H1 (cell line): Measurements from ENCODE around the gene TRAF3. TPM values are rescaled to one million over a fixed set of nuclear protein-coding genes. Genes with fewer than 3 reads are reported as not detected.

Experiments
- CTCF ChIA-PET: fragments of 300-600 bp; sonication (Branson Sonifier 250); formaldehyde crosslinking; loops from one replicate; lab custom pipeline; 2021; ENCODE audit not compliant: partially characterized antibody; lab: Charles Lee
- POLR2A ChIA-PET: fragments of 300-600 bp; sonication (Branson Sonifier 250); formaldehyde crosslinking; loops from one replicate; lab custom pipeline; 2021; ENCODE audit warnings: inconsistent platforms; ENCODE audit not compliant: partially characterized antibody; lab: Charles Lee
- DNase-seq, 2 experiments: peaks; one replicate each; pipeline versions ENCODE4 v3.0.0 to v3.0.0-alpha.2; 2010 to 2022; ENCODE audit warnings: low spot score in 2 of 2, low read depth in 1 of 2, mixed read lengths in 1 of 2
- FAIRE-seq: peaks from 2 replicates; lab custom pipeline; 2011; peaks lifted over from hg19 to GRCh38; lab: Jason Lieb, UNC
- H2AFZ ChIP-seq: 2 replicates; pipeline ENCODE4 v1.8.1; 2012; ENCODE audit warnings: low read length, inconsistent platforms
- H2AK5ac ChIP-seq: 2 replicates; pipeline ENCODE4 v1.6.1; 2013; ENCODE audit warnings: low read depth, low read length
- H2BK120ac ChIP-seq: replicated peaks from 2 replicates; pipeline ENCODE3; 2013; ENCODE audit warnings: low read depth, low read length, inconsistent platforms
- H2BK12ac ChIP-seq: 2 replicates; pipeline ENCODE4 v1.6.1; 2013; ENCODE audit warnings: low read depth, low read length
- H2BK15ac ChIP-seq: 2 replicates; pipeline ENCODE4 v1.6.1; 2013; ENCODE audit warnings: low read length
- H2BK20ac ChIP-seq: 2 replicates; pipeline ENCODE4 v1.6.1; 2013; ENCODE audit warnings: low read length
- H2BK5ac ChIP-seq: 2 replicates; pipeline ENCODE4 v1.6.1; 2013; ENCODE audit warnings: low read depth, low read length
- H3K14ac ChIP-seq: 2 replicates; pipeline ENCODE4 v1.6.1; 2013; ENCODE audit warnings: inconsistent platforms; ENCODE audit not compliant: insufficient read length
- H3K18ac ChIP-seq: 2 replicates; pipeline ENCODE4 v1.6.1; 2013; ENCODE audit warnings: low read length; ENCODE audit errors: extremely low read depth
- H3K23ac ChIP-seq: 2 replicates; pipeline ENCODE4 v1.6.1; 2013; ENCODE audit warnings: inconsistent platforms; ENCODE audit not compliant: insufficient read length
- H3K23me2 ChIP-seq: 2 replicates; pipeline ENCODE4 v1.6.1; 2013; ENCODE audit warnings: low read depth, low read length
- H3K27ac ChIP-seq: 2 replicates; pipeline ENCODE4 v1.6.1; 2011; ENCODE audit warnings: low read depth, low read length, inconsistent platforms
- H3K27me3 ChIP-seq, 4 experiments: replicated peaks in 1 of 4; 1 replicate in 1 of 4; 2 replicates in 3 of 4; pipeline versions ENCODE4 v1.6.1 to v1.8.1; 2011 to 2013; ENCODE audit warnings: low read length in 3 of 4, mild to moderate bottlenecking in 3 of 4, inconsistent platforms in 2 of 4, mixed read lengths in 2 of 4, moderate library complexity in 1 of 4; ENCODE audit not compliant: control insufficient read depth in 3 of 4, insufficient read depth in 3 of 4; ENCODE audit errors: extremely low read depth in 1 of 4
- H3K36me3 ChIP-seq, 4 experiments: 2 replicates each; pipeline versions ENCODE4 v1.6.1 to v1.8.1; 2011 to 2013; ENCODE audit warnings: mild to moderate bottlenecking in 4 of 4, low read length in 3 of 4, moderate library complexity in 2 of 4, control low read depth in 1 of 4, inconsistent platforms in 1 of 4; ENCODE audit not compliant: insufficient read depth in 4 of 4, control insufficient read depth in 2 of 4
- H3K4ac ChIP-seq: replicated peaks from 2 replicates; pipeline ENCODE3; 2013; ENCODE audit warnings: low read length, low read depth, mixed read lengths, inconsistent platforms; ENCODE audit not compliant: insufficient read length
- H3K4me1 ChIP-seq, 4 experiments: replicated peaks in 1 of 4; 1 replicate in 1 of 4; 2 replicates in 3 of 4; pipeline versions ENCODE4 v1.6.1 to v1.8.1; 2011 to 2013; ENCODE audit warnings: low read length in 3 of 4, inconsistent platforms in 2 of 4, mixed read lengths in 1 of 4; ENCODE audit not compliant: insufficient read depth in 4 of 4, control insufficient read depth in 3 of 4
- H3K4me2 ChIP-seq, 2 experiments: 2 replicates each; pipeline versions ENCODE4 v1.6.1 to v1.8.1; 2011 to 2013; ENCODE audit warnings: low read depth in 2 of 2, low read length in 2 of 2, control low read depth in 1 of 2, inconsistent platforms in 1 of 2, mild to moderate bottlenecking in 1 of 2; ENCODE audit not compliant: insufficient read depth in 1 of 2
- H3K4me3 ChIP-seq, 4 experiments: fragments of 200-600, 300-600 bp in 1 of 4; sonication (generic), shearing (Covaris generic), sonication (Bioruptor Twin) in 1 of 4; 2 replicates each; pipeline versions ENCODE4 v1.5.1 to v1.8.1; 2011 to 2016; ENCODE audit warnings: low read length in 4 of 4, low read depth in 3 of 4, control low read depth in 2 of 4, inconsistent platforms in 2 of 4, mild to moderate bottlenecking in 2 of 4, mixed read lengths in 1 of 4, moderate library complexity in 1 of 4; ENCODE audit not compliant: insufficient read depth in 2 of 4; ENCODE audit errors: extremely low read depth in 1 of 4
- H3K56ac ChIP-seq: replicated peaks from 2 replicates; pipeline ENCODE3; 2013; ENCODE audit warnings: low read depth, mild to moderate bottlenecking, mixed read lengths, low read length, inconsistent platforms; ENCODE audit not compliant: insufficient read length
- H3K79me1 ChIP-seq: 2 replicates; pipeline ENCODE4 v1.6.1; 2013; ENCODE audit warnings: low read depth, low read length, control low read depth
- H3K79me2 ChIP-seq, 2 experiments: 2 replicates each; pipeline versions ENCODE4 v1.6.1 to v1.8.1; 2012 to 2013; ENCODE audit warnings: low read length in 2 of 2, mild to moderate bottlenecking in 2 of 2, inconsistent platforms in 1 of 2; ENCODE audit not compliant: insufficient read depth in 2 of 2, control insufficient read depth in 1 of 2
- H3K9ac ChIP-seq, 4 experiments: replicated peaks in 1 of 4; 1 replicate in 1 of 4; 2 replicates in 3 of 4; pipeline versions ENCODE4 v1.6.1 to v1.8.1; 2011 to 2013; ENCODE audit warnings: low read depth in 3 of 4, low read length in 3 of 4, control low read depth in 2 of 4, mild to moderate bottlenecking in 2 of 4, moderate library complexity in 2 of 4, inconsistent platforms in 1 of 4; ENCODE audit errors: extremely low read depth in 1 of 4
- H3K9me3 ChIP-seq, 2 experiments: 2 replicates each; pipeline versions ENCODE4 v1.6.1 to v1.8.1; 2012 to 2013; ENCODE audit warnings: mild to moderate bottlenecking in 2 of 2, moderate library complexity in 2 of 2, control low read depth in 1 of 2, inconsistent platforms in 1 of 2, low read depth in 1 of 2, low read length in 1 of 2, mixed read lengths in 1 of 2; ENCODE audit not compliant: insufficient read depth in 2 of 2
- H4K20me1 ChIP-seq, 2 experiments: replicated peaks in 1 of 2; 2 replicates each; pipeline versions ENCODE3 to v1.8.1; 2011 to 2013; ENCODE audit warnings: inconsistent platforms in 2 of 2, low read length in 2 of 2, mild to moderate bottlenecking in 1 of 2; ENCODE audit not compliant: insufficient read depth in 2 of 2, control insufficient read depth in 1 of 2
- H4K5ac ChIP-seq: 2 replicates; pipeline ENCODE4 v1.6.1; 2013; ENCODE audit warnings: low read length, low read depth, mixed read lengths, inconsistent platforms; ENCODE audit not compliant: insufficient read length
- H4K8ac ChIP-seq: 2 replicates; pipeline ENCODE4 v1.8.0; 2013; ENCODE audit warnings: mild to moderate bottlenecking, moderate library complexity, low read length, inconsistent platforms; ENCODE audit not compliant: insufficient read depth; ENCODE audit errors: extremely low read depth
- H4K91ac ChIP-seq: replicated peaks from 2 replicates; pipeline ENCODE3; 2013; ENCODE audit warnings: low read length, mixed read lengths, inconsistent platforms; ENCODE audit not compliant: insufficient read length
- CBX5 ChIP-seq: fragments of 300-800, 300-1000 bp; sonication (generic); IDR thresholded peaks from 2 replicates; pipeline ENCODE4 v1.7.1; 2016; ENCODE audit warnings: antibody characterized with exemption, low read length, low read depth
- E2F6 ChIP-seq: IDR thresholded peaks from 2 replicates; pipeline ENCODE4 v1.6.1; 2012; ENCODE audit warnings: inconsistent platforms
- GABPA ChIP-seq: IDR thresholded peaks from 2 replicates; pipeline ENCODE4 v1.6.1; 2011; ENCODE audit warnings: mild to moderate bottlenecking, low read length, moderate library complexity, borderline replicate concordance; ENCODE audit not compliant: insufficient read depth
- NRF1 ChIP-seq: IDR thresholded peaks from 2 replicates; pipeline ENCODE4 v1.6.1; 2011; ENCODE audit warnings: mild to moderate bottlenecking, low read depth, low read length, improper control_type of control experiment
- SRF ChIP-seq: IDR thresholded peaks from 2 replicates; pipeline ENCODE4 v1.6.1; 2011; ENCODE audit warnings: mild to moderate bottlenecking, low read depth, low read length, moderate library complexity
- WGBS, 2 experiments: shearing (Covaris generic) in 1 of 2; methylation state at CpG; one replicate each; pipeline versions ENCODE4 v1.1.6 to v1.1.7; 2013 to 2015; ENCODE audit warnings: low lambda C conversion rate in 2 of 2, mixed read lengths in 2 of 2, inconsistent platforms in 1 of 2, low coverage in 1 of 2, missing lambda C conversion rate in 1 of 2; ENCODE audit not compliant: insufficient replicate concordance in 2 of 2, insufficient coverage in 1 of 2, insufficient read length in 1 of 2; ENCODE audit errors: extremely low coverage in 1 of 2, missing lambda C conversion rate in 1 of 2; 5-methylcytosine and 5-hydroxymethylcytosine counted together
- polyA plus RNA-seq, 7 experiments: library from polyadenylated mRNA; depleted of rRNA in 3 of 7; stranded (reverse) in 5 of 7; unstranded in 2 of 7; fragments of >200 nt in 5 of 7; fragments of 200-250 nt in 2 of 7; gene quantifications; 1 replicate in 5 of 7; 2 replicates in 1 of 7; 4 replicates in 1 of 7; pipeline versions ENCODE4 v1.2.1 to v1.2.3, GENCODE V29; 2011 to 2013; ENCODE audit warnings: missing spikeins in 2 of 7, mixed read lengths in 2 of 7
- total RNA-seq: library from RNA; stranded (reverse); fragmentation: NEBNext Ultra II Directional; extraction: Animal tissue kit (Norgen Biotek cat#: 25700); gene quantifications from 2 replicates; pipeline ENCODE4 v1.2.1, GENCODE V29; 2021

The TRAF3 gene
- total and polyA plus RNA-seq, 2 of the 8 experiments (the other 6 are each of a cell fraction or from before 2014, with no cell fraction given): 5.8 to 12.1 TPM

GRCh38 chr14:102898776-102899515, 121.7 kb downstream of the TRAF3 start:
- no peak overlapping the region for H2BK120ac ChIP-seq
- H4K20me1 ChIP-seq: peaks cover 2 to 3% of the 10 kb centered on the region in 2 experiments
- no peaks in the 10 kb centered on the region for H3K23me2 ChIP-seq
- no peak overlapping the region for H4K91ac ChIP-seq
- no peak overlapping the region for H2BK15ac ChIP-seq
- H2BK20ac ChIP-seq: no peak overlapping the region
- no peak overlapping the region for H2BK12ac ChIP-seq
- H3K14ac ChIP-seq: no peak overlapping the region
- no peak overlapping the region for H2AFZ ChIP-seq
- no peaks in the 10 kb centered on the region for H3K79me2 ChIP-seq
- CTCF ChIA-PET: no interaction called here
- FAIRE-seq (no peak), DNase-seq (no peak)
- 91% methylated on average over 18 of the region's 18 CpGs; no CpG with 5 or more reads in 1 of the 2 experiments for WGBS, 2 experiments
- H3K27ac ChIP-seq: no peak overlapping the region
- H3K9me3 ChIP-seq: no peaks in the 10 kb centered on the region
- no peak for TF ChIP-seq CBX5
- no peak for TF ChIP-seq GABPA
- no peak for TF ChIP-seq NRF1
- TF ChIP-seq E2F6: no peak
- TF ChIP-seq SRF: no peak
- no peak overlapping the region for H3K56ac ChIP-seq
- no peak overlapping the region for H4K5ac ChIP-seq
- no peak overlapping the region for H3K4ac ChIP-seq
- H3K18ac ChIP-seq: 0 out of 2 replicates have a peak overlapping the region, but pooled peaks have one; percentile 32
- no peak overlapping the region for H2AK5ac ChIP-seq
- no peaks in the 10 kb centered on the region for H3K79me1 ChIP-seq
- H4K8ac ChIP-seq: no peak overlapping the region
- no peak overlapping the region for H3K9ac ChIP-seq
- no peak overlapping the region for H3K23ac ChIP-seq
- no peaks in the 10 kb centered on the region for H3K4me1 ChIP-seq
- no peak overlapping the region for H3K4me2 ChIP-seq
- no peaks in the 10 kb centered on the region for H3K27me3 ChIP-seq
- 0 out of 2 replicates have a peak overlapping the region, but pooled peaks have one; percentile 2 for H2BK5ac ChIP-seq
- peaks cover 0 to 3% (median 0%) of the 10 kb centered on the region in 4 experiments; a peak in 2 of 8 replicates for H3K36me3 ChIP-seq
- POLR2A ChIA-PET: no interaction called here
- no peak overlapping the region for H3K4me3 ChIP-seq
